Measurements from ENCODE around the gene CKLF. TPM values are rescaled to one million over a fixed set of nuclear protein-coding genes. Genes with fewer than 3 reads are reported as not detected.
A peak's percentile ranks its signal among the peaks of the same experiment; 100 is the strongest.

CKLF gene
- total RNA-seq, 1 experiment from 2014 or later = 21.0 TPM

- Mint-ChIP-seq H3K36me3 (peaks cover 8% of the 10 kb centered on the region; the same call in 1 of the 2 replicates), H3K4me3 (no peak overlapping the region), H3K27me3 (ENCODE audit: low read depth) (no peaks in the 10 kb centered on the region; the same call in 1 of the 2 replicates), H3K4me1 (no peaks in the 10 kb centered on the region), H3K9me3 (no peaks in the 10 kb centered on the region), H3K27ac (no peak overlapping the region)
- ATAC-seq = no peak
- CTCF ChIA-PET = no interaction called here
- TF ChIP-seq RELA (CRISPR knock-in tag; IDR thresholded peaks at IDR 0.05; ENCODE audit: borderline replicate concordance) (no peak), ARID4B (CRISPR knock-in tag; IDR thresholded peaks at IDR 0.05; ENCODE audit: borderline replicate concordance) (no peak), CBFB (CRISPR knock-in tag; IDR thresholded peaks at IDR 0.05; ENCODE audit: low read depth) (no peak), FOXK1 (CRISPR knock-in tag; IDR thresholded peaks at IDR 0.05) (no peak), MYBL2 (CRISPR knock-in tag; IDR thresholded peaks at IDR 0.05) (no peak), ZNF232 (CRISPR knock-in tag; IDR thresholded peaks at IDR 0.05) (no peak), FOXJ3 (CRISPR knock-in tag; IDR thresholded peaks at IDR 0.05; ENCODE audit: borderline replicate concordance) (no peak), ZNF423 (CRISPR knock-in tag; IDR thresholded peaks at IDR 0.05) (no peak), ZNF425 (CRISPR knock-in tag; conservative IDR thresholded peaks at IDR 0.05) (no peak), E2F5 (CRISPR knock-in tag; IDR thresholded peaks at IDR 0.05) (no peak), ZNF281 (CRISPR knock-in tag; IDR thresholded peaks at IDR 0.05) (no peak)
- no peak for DNase-seq (ENCODE audit: low spot score)
- POLR2A ChIA-PET = interaction anchor here (0.5 kb wide), 1 partner anchor 161 kb away, joined by 3 read pairs; no protein-coding TSS in a partner anchor
Observed at GRCh38 chr16:66525396-66526180, 26.8 kb upstream of the CKLF start.

DNA sequence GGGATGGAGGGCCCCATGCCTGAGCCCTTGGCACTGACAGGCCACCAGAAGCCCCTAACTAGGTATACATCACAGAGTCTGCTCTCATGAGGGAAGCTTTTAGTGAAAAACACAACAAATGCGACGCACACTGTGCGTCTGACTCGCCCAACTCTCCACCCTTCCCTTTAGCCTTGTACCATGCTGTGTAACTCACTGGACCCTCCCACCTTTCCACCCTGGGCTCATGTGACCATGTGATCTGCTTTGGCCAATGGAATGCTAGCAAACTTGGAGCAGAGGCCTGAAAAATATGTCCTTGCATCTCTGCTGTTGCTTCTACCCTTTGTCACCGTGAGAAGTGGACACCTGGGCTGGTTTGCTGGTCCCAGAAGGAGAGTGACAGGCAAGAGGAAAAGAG, 24.1 kb upstream of the CKLF start:
- Mint-ChIP-seq H3K4me1 (no peaks in the 10 kb centered on the region), H3K36me3 (peaks cover 8% of the 10 kb centered on the region; the same call in 1 of the 2 replicates), H3K27ac (no peak overlapping the region), H3K4me3 (no peak overlapping the region), H3K9me3 (no peaks in the 10 kb centered on the region), H3K27me3 (ENCODE audit: low read depth) (no peaks in the 10 kb centered on the region; the same call in 1 of the 2 replicates)
- DNase-seq (ENCODE audit: low spot score) = no peak
- CTCF ChIA-PET = no interaction called here
- ATAC-seq = no peak
- POLR2A ChIA-PET = no interaction called here
- TF ChIP-seq, protein P1, sequence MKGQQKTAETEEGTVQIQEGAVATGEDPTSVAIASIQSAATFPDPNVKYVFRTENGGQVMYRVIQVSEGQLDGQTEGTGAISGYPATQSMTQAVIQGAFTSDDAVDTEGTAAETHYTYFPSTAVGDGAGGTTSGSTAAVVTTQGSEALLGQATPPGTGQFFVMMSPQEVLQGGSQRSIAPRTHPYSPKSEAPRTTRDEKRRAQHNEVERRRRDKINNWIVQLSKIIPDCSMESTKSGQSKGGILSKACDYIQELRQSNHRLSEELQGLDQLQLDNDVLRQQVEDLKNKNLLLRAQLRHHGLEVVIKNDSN (CRISPR knock-in tag; IDR thresholded peaks at IDR 0.05) = 0 out of 2 replicates have a peak, but pooled peaks have one; percentile 16
- no peak for TF ChIP-seq NR3C1 (CRISPR knock-in tag; conservative IDR thresholded peaks at IDR 0.05; ENCODE audit: low read depth)
- no peak for TF ChIP-seq ZNF512 (CRISPR knock-in tag; IDR thresholded peaks at IDR 0.05; ENCODE audit: borderline replicate concordance)
- no peak for TF ChIP-seq ZNF219 (CRISPR knock-in tag; IDR thresholded peaks at IDR 0.05; ENCODE audit: borderline replicate concordance)
- TF ChIP-seq ZNF425 (CRISPR knock-in tag; conservative IDR thresholded peaks at IDR 0.05) = no peak

Data from WTC11 (cell line).